HG02938 (cell line): ENCODE measurements around the gene ASMT.
"Not testable (repeated sequence)": the region's sequence is repeated elsewhere in the genome, so short reads cannot be mapped to it uniquely, and the experiment has no call there.

ENCODE experiments used
- ATAC-seq: cut with Tn5 transposase; IDR thresholded peaks from one replicate; pipeline ENCODE4 v1.9.1; 2021; ENCODE audit warnings: mild to moderate bottlenecking, moderate library complexity; ENCODE audit not compliant: unreplicated experiment

ASMT gene

DNA sequence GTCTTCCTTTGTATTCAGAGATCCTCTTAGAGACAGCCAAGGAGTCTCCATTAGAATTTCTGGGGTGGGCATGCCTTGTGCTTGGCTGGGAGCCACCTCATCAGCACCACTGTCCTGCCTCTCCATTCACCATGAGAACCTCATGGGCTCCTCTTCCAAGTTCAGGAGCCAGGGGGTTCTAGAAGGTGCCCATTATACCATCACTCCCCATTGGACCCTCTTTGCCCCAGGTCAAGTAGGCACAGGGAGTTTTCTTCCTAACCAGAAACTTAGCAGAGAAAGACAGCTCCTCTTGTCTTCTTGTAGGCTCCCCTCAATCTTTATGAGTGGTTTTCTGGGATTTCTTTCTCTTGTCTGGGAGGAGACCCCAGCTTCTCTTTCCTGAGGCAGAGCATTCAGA is 31.1 kb downstream of the ASMT start:
- ATAC-seq, result no peak

DNA sequence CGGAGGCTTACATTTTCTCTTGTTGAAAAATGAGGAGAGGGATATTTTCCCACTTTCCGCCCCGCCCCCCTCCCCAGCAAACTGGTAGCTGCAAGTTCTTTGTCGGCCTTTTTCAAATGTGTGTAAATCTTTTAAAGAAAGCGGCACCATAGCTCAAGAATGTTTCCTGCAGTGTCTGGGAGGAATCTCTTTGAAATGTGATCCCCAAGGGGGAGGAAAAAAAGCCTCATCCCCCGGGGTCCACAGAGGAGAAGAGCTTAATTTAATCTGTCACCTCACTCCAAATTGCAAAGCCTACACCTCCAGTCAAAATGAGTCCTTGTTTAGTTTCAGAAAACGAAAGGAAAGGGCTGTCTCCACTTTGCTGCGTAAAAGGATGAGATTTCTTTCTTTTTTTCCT is 34.8 kb downstream of the ASMT start:
- ATAC-seq, result no peak

DNA sequence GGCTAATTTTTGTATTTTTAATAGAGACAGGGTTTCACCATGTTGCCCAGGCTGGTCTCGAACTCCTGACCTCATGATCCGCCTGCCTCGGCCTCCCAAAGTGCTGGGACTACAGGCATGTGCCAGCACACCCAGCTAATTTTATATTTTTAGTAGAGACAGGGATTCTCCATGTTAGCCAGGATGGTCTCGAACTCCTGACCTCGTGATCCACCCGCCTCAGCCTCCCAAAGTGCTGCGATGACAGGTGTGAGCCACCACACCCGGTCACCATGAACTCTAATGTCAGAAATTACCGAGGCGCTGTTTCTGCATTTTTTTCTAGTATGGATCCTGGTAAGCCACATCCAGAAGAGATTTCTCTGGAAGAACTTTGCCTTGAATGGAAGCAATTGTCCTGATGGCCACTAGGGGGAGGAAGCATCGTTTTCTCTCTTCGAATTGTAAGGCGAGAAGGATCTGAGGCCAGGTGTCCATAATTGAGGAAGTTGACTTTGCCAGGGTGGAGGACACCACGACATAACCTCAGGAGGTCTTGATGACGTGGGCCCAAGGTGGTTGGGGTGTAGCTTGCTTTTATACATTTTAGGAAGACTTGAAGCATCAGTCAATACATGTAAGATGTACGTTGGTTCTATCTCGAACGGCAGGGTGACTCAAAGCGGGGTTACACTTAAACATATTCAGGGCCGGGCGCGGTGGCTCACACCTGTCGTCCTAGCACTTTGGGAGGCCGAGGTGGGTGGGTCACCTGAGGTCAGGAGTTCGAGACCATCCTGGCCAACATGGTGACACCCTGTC is 37.4 kb downstream of the ASMT start:
- ATAC-seq, result peak; percentile 45

DNA sequence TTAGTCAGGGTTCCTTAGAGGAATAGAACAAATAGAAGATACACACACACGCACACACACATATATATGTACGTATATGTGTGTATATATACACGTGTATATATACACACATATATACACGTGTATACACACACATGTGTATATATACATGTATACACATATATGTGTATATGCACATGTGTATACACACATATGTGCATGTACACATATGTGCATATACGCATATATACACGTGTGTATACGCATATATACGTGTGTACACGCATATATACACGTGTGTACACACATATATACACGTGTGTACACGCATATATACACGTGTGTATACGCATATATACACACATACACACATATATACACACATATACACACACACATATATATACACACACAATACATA is 41.5 kb downstream of the ASMT start:
- ATAC-seq, result no peak

DNA sequence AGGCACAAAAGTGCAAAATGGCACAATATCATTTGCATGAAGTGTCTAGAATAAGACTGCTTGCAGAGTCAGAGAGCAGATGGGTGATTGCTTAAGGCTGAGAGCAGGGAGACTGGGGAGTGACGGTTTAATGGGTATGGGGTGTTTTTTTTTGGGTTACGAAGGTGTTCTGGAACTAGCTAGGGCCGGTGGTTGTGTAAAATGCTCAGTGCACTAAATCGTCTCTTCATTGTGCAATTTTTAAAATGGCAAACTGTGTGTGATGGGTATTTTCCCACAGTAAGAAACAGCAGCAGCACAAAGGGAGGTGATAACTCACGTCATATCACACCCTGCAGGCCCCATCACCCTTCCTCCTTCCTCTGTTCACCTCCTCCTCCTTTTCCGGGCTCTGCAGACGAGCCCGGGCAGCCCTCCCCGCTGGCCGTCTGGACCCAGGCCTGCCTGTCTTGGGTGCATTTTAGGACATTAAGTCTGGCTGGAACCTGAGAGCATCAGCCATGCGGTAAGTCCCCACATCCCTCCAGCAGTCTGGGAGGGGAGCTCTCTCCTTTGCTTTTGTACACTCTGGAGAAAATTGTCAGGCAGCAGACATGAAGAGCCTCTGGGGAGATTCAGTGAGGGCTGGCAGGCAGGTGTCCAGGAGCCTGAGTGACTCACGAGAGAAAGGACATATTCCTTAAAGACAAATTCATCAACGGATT is 42.7 kb downstream of the ASMT start:
- ATAC-seq, result no peak

DNA sequence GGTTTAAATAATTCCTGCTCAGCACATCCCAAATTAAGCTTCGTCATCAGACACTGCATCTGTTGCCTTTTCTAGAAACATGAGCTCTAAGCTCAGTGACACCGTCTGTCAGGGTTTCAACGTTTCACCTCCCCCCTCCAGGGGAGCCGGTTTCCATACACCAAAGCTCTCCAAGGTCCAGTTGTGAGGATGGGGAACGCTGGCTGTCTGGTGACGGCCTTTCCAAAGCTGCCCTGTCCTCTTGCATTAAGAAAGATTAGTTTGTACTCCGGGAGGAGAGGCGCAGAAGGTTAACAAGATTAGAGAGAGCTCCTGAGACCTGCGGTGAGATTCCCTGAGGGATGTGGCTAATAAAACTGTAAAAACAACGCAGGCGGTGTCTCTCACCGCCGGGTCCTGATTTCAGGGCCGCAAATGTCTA is 43.2 kb downstream of the ASMT start:
- no peak for ATAC-seq

DNA sequence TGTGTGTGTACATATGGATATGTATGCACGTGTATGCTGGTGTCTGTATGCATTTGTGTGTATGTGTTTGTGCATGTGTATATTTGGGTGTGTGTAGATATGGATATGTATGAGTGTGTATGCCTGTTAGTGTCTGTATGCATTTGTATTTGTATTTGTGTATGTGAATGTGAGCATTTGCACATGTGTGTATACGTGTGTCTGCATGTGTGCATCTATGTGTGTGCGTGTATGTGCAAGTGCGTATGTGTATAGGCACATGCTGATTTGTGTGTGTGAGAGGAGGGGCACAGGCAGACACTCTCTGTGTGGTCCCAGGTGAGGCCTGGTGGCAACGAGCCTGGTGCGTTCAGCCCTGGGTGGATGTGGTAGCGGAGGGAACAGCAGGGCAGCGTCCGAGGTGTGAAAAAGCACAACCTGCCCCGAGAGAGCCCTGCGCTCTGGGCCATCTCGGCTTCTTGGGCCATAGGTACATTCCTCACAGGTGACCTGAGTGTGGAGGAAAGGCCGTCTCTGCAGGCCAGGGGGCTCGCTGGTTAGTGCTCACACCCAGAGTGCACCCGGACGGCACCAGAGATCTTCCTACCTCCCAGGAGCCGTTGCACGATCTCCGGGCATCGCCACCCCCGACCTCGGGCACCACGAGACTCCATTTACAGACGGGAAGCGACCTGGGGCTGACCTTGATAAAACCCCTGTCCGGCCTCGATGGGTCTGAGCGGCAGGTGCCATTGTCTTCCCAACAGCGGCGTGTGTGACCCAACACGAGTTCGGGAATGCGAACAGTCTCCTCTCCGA is 45.0 kb downstream of the ASMT start:
- no peak for ATAC-seq

DNA sequence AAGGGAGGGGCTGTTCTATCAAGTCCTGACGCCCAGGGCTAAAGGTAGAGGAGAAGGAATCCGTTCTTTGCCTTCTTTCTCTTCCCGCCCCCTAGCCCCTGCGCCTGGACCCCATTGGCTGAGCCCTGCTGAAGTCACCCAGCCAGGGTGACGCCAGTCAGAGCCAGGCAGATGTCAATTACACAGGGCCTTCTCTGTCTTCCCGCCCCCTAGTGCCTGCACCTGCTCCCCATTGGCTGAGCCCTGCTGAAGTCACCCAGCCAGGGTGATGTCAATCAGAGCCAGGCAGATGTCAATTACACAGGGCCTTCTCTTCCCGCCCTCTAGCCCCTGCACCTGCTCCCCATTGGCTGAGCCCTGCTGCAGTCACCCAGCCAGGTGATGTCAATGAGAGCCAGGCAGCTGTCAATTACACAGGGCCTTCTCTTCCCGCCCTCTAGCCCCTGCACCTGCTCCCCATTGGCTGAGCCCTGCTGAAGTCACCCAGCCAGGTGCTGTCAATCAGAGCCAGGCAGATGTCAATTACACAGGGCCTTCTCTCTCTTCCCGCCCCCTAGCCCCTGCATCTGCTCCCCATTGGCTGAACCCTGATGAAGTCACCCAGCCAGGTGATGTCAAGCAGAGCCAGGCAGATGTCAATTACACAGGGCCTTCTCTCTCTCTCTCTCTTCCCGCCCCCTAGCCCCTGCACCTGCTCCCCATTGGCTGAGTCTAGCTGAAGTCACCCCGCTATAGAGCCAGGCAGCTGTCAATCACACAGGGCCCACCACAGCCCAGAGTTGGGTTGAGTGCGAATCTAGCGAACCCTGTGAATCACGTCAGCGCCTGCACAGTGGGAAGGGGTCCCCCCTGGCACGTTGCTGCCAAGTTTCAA is 46.4 kb downstream of the ASMT start:
- ATAC-seq, result peak; percentile 90

DNA sequence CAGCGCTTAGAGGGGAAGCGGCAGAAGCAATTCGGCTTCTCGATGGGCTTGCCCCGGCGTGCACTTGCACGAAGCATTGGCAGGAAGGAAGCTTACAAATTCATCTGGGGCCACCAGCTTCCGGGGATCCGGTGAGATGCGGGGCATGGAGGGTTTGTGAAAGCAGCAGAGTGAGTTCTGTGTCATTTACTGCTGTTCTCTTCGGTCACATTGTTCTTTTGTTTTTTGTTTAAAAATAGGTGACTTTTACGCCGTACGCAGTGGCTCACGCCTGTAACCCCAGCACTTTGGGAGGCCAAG is 47.0 kb downstream of the ASMT start:
- ATAC-seq, result peak; percentile 20

DNA sequence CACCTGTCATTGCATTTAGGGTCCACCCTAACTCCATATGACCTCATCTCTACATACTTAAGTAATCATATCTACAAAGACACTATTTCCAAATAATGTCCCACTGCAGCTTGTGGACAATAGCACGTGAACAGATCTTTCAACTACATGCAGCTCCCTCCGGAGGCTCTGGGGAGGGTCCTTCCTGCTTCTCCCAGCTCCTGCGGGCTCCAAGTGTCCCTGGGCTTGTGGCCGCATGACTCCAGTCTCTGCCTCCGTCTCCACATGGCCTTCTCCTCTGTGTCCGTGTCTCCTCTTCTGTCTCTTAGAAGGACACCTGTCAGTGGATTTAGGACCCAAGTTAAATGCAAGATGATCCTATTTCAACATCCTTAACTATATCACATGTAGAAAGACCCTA is 52.7 kb downstream of the ASMT start:
- no peak for ATAC-seq

DNA sequence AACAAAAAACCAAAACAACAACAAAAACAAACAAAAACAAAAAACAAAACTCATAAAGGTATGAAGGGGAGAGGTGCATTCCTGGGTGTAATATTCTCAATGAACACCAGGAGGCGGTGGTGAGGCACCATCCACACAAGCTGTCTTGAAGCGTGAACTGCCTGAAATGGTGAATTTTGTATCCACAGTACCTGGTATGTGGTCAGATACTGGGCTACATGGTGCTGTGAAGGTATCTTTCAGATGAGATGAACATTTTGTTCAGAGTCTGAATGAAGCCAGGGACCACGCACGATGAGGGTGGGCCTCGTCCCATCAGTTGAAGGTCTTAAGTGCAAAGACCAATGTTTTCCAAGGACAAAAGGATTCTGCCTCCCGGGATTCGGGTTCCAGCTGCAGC is 58.5 kb downstream of the ASMT start:
- ATAC-seq, result peak; percentile 51

DNA sequence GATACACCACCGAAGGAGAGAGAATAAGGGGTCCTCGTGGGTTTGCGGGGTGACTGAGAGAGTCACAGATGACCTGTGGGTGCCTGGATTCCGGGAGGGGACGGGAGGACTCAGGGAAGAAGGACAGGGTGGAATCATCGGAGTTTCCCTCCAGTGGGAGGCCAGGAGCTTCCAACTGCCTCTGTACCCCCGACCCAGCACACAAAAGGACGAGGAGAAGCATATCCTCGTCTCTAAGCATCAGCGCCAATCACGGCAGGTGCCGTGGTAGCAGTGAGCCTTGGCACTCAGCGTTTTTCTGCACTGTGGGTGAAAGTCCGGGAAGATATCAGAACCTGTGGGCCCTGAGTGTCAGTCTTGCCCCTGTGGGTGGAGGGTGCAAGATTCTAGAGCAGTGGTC is 62.0 kb downstream of the ASMT start:
- ATAC-seq, result no peak

DNA sequence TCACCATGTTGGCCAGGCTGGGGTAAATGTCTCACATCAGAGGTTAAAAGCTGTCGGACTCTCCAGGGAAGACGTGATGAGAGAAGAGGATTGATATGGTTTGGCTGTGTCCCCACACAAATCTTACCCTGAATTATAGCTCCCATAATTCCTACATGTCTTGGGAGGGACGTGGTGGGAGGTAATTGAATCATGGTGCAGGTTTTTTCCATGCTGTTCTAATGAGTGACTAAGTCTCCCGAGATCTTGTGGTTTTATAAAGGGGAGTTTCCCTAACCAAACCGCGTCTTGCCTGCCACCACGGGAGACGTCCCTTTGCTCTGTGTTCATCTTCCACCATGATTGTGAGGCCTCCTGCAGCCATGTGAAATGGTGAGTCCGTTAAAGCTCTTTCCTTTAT is 64.4 kb downstream of the ASMT start:
- ATAC-seq, result no peak

DNA sequence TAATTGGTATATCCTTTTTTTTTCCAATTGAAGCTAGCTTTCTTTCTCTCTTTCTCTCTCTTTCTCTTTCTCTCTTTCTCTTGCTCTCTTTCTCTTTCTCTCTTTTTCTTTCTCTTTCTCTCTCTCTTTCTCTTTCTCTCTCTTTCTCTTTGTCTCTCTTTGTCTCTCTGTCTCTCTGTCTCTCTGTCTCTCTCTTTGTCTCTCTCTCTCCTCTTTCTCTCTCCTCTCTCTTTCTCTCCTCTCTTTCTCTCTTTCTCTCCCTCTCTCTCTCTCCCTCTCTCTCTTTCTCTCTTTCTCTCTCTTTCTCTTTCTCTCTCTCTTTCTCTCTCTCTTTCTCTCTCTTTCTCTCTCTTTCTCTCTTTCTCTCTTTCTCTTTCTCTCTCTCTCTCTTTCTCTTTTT is 66.6 kb downstream of the ASMT start:
- ATAC-seq, result no peak

DNA sequence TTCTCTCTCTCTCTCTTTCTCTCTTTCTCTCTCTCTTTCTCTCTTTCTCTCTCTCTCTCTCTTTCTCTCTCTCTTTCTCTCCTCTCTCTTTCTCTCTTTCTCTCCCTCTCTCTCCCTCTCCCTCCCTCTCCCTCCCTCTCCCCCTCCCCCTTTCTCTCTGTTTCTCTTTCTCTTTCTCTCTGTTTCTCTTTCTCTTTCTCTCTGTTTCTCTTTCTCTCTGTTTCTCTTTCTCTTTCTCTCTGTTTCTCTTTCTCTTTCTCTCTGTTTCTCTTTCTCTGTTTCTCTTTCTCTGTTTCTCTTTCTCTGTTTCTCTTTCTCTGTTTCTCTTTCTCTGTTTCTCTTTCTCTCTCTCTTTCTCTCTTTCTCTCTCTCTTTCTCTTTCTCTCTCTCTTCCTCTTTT is 67.0 kb downstream of the ASMT start:
- ATAC-seq, result not testable (repeated sequence)

DNA sequence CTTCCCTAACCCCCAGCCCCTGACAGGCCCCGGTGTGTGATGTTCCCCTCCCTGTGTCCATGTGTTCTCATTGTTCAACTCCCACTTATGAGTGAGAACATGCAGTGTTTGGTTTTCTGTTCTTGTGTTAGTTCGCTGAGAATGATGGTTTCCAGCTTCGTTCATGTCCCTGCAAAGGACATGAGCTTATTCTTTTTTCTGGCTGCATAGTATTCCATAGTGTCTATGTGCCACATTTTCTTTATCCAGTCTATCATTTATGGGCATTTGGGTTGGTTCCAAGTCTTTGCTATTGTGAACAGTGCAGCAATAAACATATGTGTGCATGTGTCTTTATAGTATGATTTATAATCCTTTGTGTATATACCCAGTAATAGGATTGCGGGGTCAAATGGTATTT is 67.6 kb downstream of the ASMT start:
- not testable (repeated sequence) for ATAC-seq

DNA sequence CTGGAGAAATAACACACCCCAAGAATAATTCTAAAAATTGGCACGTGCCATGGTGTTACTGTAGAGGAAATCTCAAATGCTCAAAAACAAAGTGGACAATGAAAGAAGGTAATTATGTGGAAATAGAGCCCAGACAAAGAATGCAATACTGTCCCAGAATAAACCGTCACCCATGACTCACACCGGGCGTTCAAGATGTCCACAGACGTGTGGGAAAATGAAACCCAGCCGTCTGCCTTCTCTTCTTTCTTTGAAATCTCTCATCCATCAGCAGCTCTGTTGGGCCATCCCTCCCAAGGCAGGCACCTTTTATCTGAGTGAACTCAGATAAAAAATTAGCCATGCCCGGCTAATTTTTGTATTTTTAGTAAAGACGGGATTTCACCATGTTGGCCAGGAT is 70.0 kb downstream of the ASMT start:
- not testable (repeated sequence) for ATAC-seq

DNA sequence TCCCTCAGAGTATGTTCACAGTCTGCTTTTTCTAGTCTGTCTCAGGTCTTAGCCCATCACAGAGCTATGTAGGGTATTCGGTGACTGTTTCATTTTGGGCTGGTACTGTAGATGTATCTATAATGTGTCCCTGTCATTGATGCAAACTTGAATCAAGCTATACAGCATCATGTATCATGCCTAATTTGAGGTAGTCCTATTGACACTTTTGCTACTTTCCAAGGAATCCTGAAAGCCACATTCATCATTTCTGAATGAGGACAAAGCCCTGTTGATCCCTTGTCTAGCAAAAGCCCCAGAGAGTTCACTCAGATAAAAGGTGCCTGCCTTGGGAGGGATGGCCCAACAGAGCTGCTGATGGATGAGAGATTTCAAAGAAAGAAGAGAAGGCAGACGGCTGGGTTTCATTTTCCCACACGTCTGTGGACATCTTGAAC is 70.6 kb downstream of the ASMT start:
- ATAC-seq, result not testable (repeated sequence)

DNA sequence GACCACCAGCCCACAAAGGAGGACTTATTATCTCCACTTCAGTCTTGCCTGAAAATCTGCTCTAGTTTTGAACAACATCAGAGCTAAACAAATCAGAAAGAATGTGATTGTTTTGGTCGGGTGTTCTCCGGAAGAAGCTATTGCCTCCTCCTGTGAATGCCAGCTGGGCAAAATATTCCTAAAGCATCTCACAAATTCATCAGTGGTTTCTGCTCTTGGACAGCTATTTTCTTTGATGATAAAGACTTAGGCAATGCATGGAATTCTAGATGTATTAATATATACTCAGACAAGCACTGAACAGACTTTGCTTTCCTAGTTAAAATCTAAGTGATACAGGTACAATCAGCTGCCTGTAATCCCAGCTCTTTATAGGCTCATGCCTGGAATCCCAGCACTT is 71.8 kb downstream of the ASMT start:
- ATAC-seq, result no peak
